Tibial nerve (tissue), 4 donors: ENCODE results near the gene UPK3BL1. TPM values are rescaled to one million over a fixed set of nuclear protein-coding genes. Genes with fewer than 3 reads are reported as not detected.
A peak's percentile ranks its signal among the peaks of the same experiment; 100 is the strongest.
"Not testable (repeated sequence)": the region's sequence is repeated elsewhere in the genome, so short reads cannot be mapped to it uniquely, and the experiment has no call there.

ENCODE experiments used
- DNase-seq, 2 donors: peaks; one replicate each; pipeline ENCODE4 v3.0.0-alpha.2; 2019; ENCODE audit warnings: low spot score in 2 of 2
- H3K27ac ChIP-seq, 4 donors: fragments of 200-600 bp; sonication (generic) in 3 of 4; one replicate each; pipeline ENCODE4 v1.5.1; 2017 to 2019; ENCODE audit warnings: mild to moderate bottlenecking in 1 of 4
- H3K27me3 ChIP-seq, 2 donors: fragments of 200-600 bp; sonication (generic) in 1 of 2; one replicate each; pipeline versions ENCODE4 v1.5.1 to v1.6.0; 2017 to 2019
- H3K36me3 ChIP-seq, 3 donors: fragments of 200-600 bp; sonication (generic); one replicate each; pipeline ENCODE4 v1.5.1; 2018 to 2019
- H3K4me1 ChIP-seq, 4 donors: fragments of 200-600 bp; sonication (generic) in 3 of 4; one replicate each; pipeline ENCODE4 v1.5.1; 2017 to 2019
- H3K4me3 ChIP-seq, 4 donors: fragments of 200-600 bp; sonication (generic) in 3 of 4; one replicate each; pipeline ENCODE4 v1.5.1; 2017 to 2019; ENCODE audit warnings: mild to moderate bottlenecking in 1 of 4, moderate library complexity in 1 of 4
- H3K9me3 ChIP-seq, 4 donors: fragments of 200-600 bp; sonication (generic) in 3 of 4; one replicate each; pipeline ENCODE4 v1.5.1; 2017 to 2019
- WGBS, 2 donors: methylation state at CpG; one replicate each; pipeline ENCODE4 v1.1.5; 2018; 5-methylcytosine and 5-hydroxymethylcytosine counted together
- small RNA-seq: library from RNA; depleted of rRNA; stranded (forward); fragments of <200 nt; gene quantifications from one replicate; pipeline ENCODE3, GENCODE V24; 2016
- total RNA-seq, 4 donors: library from RNA; depleted of rRNA; stranded (reverse); fragments of >200 nt; gene quantifications; one replicate each; pipeline ENCODE4 v1.1.0, GENCODE V29; 2016

UPK3BL1 gene
- total RNA-seq, 4 donors from 2014 or later = 30.6 to 56.1 (median 40.6) TPM

GRCh38 chr7:102599699-102600098, 42.9 kb downstream of the UPK3BL1 start:
- not testable (repeated sequence) for H3K9me3 ChIP-seq, H3K27me3 ChIP-seq, DNase-seq, H3K4me3 ChIP-seq, H3K4me1 ChIP-seq, H3K36me3 ChIP-seq, H3K27ac ChIP-seq
- WGBS, 2 donors = no CpG with 5 or more reads among the region's 9 CpGs

- DNase-seq, H3K36me3 ChIP-seq, H3K27me3 ChIP-seq, H3K4me3 ChIP-seq, H3K27ac ChIP-seq, H3K4me1 ChIP-seq, H3K9me3 ChIP-seq: not testable (repeated sequence)
- 80% methylated on average over 4 of the region's 10 CpGs; no CpG with 5 or more reads in 1 of the 2 donors for WGBS, 2 donors
These were observed 46.6 kb downstream of the UPK3BL1 start for GRCh38 chr7:102596036-102596435.

GRCh38 chr7:102593637-102594334, 48.8 kb downstream of the UPK3BL1 start:
- H3K27ac ChIP-seq, H3K4me3 ChIP-seq, H3K4me1 ChIP-seq, H3K36me3 ChIP-seq, DNase-seq, H3K27me3 ChIP-seq, H3K9me3 ChIP-seq: not testable (repeated sequence)
- WGBS, 2 donors = no CpG with 5 or more reads among the region's 68 CpGs

- peak overlapping the region in 1 of 4 donors; percentile 27 for H3K4me3 ChIP-seq
- peak overlapping the region in 1 of 4 donors; percentile 58 for H3K27ac ChIP-seq
- not testable (repeated sequence) for H3K36me3 ChIP-seq, H3K9me3 ChIP-seq, H3K4me1 ChIP-seq, H3K27me3 ChIP-seq
- WGBS, 2 donors = 14 to 20% methylated on average over 4 to 9 of the region's 26 CpGs
- peak in 1 of 2 donors; percentile 19 for DNase-seq
These were observed 50.0 kb downstream of the UPK3BL1 start for GRCh38 chr7:102592477-102593019.

- H3K27me3 ChIP-seq, H3K4me3 ChIP-seq, DNase-seq, H3K36me3 ChIP-seq, H3K27ac ChIP-seq, H3K4me1 ChIP-seq, H3K9me3 ChIP-seq: not testable (repeated sequence)
- no CpG with 5 or more reads among the region's 9 CpGs for WGBS, 2 donors
These were observed 52.7 kb downstream of the UPK3BL1 start for GRCh38 chr7:102589857-102590256.

Small RNAs within 50 kb of the gene (small RNA-seq; reads per million reads assigned to genes)
- gene AC105052.3 (not detected), gene UPK3BL1 (not detected)

Other genes starting within 250 kb of the UPK3BL1 start
- gene PRKRIP1, start 246.4 kb downstream of the UPK3BL1 start, total RNA-seq = 10 to 100 TPM; 34.7 to 62.1 (median 48.5) TPM
- gene ORAI2, start 209.2 kb downstream of the UPK3BL1 start, total RNA-seq = 10 to 100 TPM in 1 of 4 donors, 1 to 10 TPM in 3; 4.4 to 18.6 (median 7.7) TPM
- 10 to 100 TPM; 17.4 to 21.0 (median 19.1) TPM for gene ALKBH4, start 177.9 kb downstream of the UPK3BL1 start, total RNA-seq
- 10 to 100 TPM; 14.6 to 41.4 (median 28.2) TPM for gene LRWD1, start 177.8 kb downstream of the UPK3BL1 start, total RNA-seq
- gene POLR2J, start 163.9 kb downstream of the UPK3BL1 start, total RNA-seq = 10 to 100 TPM in 3 of 4 donors, 1 to 10 TPM in 1; 9.6 to 24.0 (median 18.9) TPM
- gene RASA4B, start 125.0 kb downstream of the UPK3BL1 start, total RNA-seq = 10 to 100 TPM; 10.5 to 56.1 (median 32.3) TPM
- gene UPK3BL2, start 99.1 kb downstream of the UPK3BL1 start, total RNA-seq = 10 to 100 TPM in 1 of 4 donors, 1 to 10 TPM in 3; 1.5 to 10.0 (median 6.7) TPM
- gene SPDYE2, start 91.6 kb downstream of the UPK3BL1 start, total RNA-seq = under 1 TPM in 1 of 4 donors, not detected in 3; 0.42 TPM
- 10 to 100 TPM in 3 of 4 donors, 1 to 10 TPM in 1; 9.6 to 27.8 (median 15.4) TPM for gene POLR2J3, start 70.2 kb downstream of the UPK3BL1 start, total RNA-seq
- 10 to 100 TPM; 45.9 to 78.6 (median 56.7) TPM for gene RASA4, start 26.0 kb downstream of the UPK3BL1 start, total RNA-seq
- not detected for gene SPDYE2B, start 7.5 kb upstream of the UPK3BL1 start, total RNA-seq
- gene POLR2J2, start 28.9 kb upstream of the UPK3BL1 start, total RNA-seq = 1 to 10 TPM in 3 of 4 donors, under 1 TPM in 1; 0.22 to 7.3 (median 2.8) TPM
- gene FAM185A, start 106.2 kb upstream of the UPK3BL1 start, total RNA-seq = 10 to 100 TPM; 18.0 to 39.3 (median 36.4) TPM